HL-60 (cell line): Measurements from ENCODE around the gene TRIM25.

Source experiments
- GABPA ChIP-seq: IDR thresholded peaks from 2 replicates; pipeline ENCODE4 v1.6.1; 2012; ENCODE audit warnings: low read depth
- TF ChIP-seq, protein P1 (sequence below): IDR thresholded peaks from one replicate; pipeline ENCODE4 v1.5.1; 2011; ENCODE audit warnings: low read length, control low read depth, inconsistent platforms; ENCODE audit not compliant: insufficient read depth
- TF ChIP-seq, protein P2 (sequence below): IDR thresholded peaks from 2 replicates; pipeline ENCODE4 v1.6.1; 2012; ENCODE audit warnings: low read depth; ENCODE audit not compliant: insufficient replicate concordance

DNA sequence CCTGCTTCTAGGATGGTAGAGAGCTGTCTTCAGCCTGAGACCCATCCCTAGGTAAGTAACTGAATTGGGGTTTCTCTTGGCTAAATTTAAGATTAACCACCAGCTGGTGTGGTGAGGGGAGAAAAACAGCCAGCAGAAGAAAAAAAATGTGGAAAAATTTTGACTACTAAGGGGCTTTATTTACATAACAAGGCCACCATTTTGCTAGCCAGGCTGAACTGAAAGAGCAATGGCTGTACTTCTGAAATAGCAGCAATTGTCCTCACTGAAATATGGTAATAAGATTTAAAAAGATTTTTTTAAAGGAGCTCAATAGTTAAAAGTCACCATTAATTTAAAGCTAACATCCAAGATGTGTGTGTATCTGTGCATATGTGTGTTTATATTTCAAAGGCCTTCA lies 12.4 kb upstream of the TRIM25 start:
- TF ChIP-seq, protein P1, sequence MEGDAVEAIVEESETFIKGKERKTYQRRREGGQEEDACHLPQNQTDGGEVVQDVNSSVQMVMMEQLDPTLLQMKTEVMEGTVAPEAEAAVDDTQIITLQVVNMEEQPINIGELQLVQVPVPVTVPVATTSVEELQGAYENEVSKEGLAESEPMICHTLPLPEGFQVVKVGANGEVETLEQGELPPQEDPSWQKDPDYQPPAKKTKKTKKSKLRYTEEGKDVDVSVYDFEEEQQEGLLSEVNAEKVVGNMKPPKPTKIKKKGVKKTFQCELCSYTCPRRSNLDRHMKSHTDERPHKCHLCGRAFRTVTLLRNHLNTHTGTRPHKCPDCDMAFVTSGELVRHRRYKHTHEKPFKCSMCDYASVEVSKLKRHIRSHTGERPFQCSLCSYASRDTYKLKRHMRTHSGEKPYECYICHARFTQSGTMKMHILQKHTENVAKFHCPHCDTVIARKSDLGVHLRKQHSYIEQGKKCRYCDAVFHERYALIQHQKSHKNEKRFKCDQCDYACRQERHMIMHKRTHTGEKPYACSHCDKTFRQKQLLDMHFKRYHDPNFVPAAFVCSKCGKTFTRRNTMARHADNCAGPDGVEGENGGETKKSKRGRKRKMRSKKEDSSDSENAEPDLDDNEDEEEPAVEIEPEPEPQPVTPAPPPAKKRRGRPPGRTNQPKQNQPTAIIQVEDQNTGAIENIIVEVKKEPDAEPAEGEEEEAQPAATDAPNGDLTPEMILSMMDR: no peak
- TF ChIP-seq, protein P2, sequence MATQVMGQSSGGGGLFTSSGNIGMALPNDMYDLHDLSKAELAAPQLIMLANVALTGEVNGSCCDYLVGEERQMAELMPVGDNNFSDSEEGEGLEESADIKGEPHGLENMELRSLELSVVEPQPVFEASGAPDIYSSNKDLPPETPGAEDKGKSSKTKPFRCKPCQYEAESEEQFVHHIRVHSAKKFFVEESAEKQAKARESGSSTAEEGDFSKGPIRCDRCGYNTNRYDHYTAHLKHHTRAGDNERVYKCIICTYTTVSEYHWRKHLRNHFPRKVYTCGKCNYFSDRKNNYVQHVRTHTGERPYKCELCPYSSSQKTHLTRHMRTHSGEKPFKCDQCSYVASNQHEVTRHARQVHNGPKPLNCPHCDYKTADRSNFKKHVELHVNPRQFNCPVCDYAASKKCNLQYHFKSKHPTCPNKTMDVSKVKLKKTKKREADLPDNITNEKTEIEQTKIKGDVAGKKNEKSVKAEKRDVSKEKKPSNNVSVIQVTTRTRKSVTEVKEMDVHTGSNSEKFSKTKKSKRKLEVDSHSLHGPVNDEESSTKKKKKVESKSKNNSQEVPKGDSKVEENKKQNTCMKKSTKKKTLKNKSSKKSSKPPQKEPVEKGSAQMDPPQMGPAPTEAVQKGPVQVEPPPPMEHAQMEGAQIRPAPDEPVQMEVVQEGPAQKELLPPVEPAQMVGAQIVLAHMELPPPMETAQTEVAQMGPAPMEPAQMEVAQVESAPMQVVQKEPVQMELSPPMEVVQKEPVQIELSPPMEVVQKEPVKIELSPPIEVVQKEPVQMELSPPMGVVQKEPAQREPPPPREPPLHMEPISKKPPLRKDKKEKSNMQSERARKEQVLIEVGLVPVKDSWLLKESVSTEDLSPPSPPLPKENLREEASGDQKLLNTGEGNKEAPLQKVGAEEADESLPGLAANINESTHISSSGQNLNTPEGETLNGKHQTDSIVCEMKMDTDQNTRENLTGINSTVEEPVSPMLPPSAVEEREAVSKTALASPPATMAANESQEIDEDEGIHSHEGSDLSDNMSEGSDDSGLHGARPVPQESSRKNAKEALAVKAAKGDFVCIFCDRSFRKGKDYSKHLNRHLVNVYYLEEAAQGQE: no peak
- TF ChIP-seq GABPA: no peak
